Kidney capillary endothelial cell (primary cell): ENCODE data around the gene KRTAP4-6.
"Not testable (repeated sequence)": the region's sequence is repeated elsewhere in the genome, so short reads cannot be mapped to it uniquely, and the experiment has no call there.

Experiments
- DNase-seq: peaks from one replicate; pipeline ENCODE4 v3.0.0-alpha.2; 2018; ENCODE audit warnings: low spot score

Gene KRTAP4-6

DNA sequence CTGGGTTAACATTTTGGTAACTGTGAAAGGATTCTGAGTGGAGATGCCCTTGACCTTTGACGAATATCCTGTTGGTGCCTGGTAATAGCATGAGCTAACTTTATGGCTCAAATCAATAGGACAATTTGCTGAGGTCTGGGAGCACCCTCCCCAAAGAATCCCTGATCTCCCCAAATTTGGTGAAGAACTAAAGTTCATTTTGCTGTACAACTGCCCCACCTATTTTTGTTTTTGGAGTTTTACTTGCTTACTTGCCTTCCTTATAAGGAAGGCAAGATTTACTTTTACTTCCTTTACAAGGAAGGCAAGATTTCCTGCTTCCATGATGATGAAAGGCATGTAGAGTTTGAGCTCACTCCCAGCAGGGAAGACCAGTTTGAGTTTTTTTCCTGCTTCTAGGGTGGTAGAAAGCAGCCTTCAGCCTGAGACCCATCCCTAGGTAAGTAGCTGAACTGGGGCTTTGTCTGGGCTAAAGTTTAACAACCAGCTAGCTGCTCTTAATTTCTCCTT is 32.3 kb downstream of the KRTAP4-6 start:
- DNase-seq: no peak

DNA sequence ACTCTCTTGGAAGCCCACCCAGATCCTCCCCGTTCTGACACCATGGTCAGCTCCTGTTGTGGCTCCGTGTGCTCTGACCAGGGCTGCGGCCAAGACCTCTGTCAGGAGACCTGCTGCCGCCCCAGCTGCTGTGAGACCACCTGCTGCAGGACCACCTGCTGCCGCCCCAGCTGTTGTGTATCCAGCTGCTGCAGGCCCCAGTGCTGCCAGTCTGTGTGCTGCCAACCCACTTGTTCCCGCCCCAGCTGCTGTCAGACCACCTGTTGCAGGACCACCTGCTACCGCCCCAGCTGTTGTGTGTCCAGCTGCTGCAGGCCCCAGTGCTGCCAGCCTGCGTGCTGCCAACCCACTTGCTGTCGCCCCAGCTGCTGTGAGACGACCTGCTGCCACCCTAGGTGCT is 35.0 kb downstream of the KRTAP4-6 start, which contains the start of gene KRTAP4-9:
KRTAP4-9 (plus strand) TSS at position 43 of the 400 bp plus-strand sequence; CDS start at position 43, 0 bp downstream.
- DNase-seq: not testable (repeated sequence)

DNA sequence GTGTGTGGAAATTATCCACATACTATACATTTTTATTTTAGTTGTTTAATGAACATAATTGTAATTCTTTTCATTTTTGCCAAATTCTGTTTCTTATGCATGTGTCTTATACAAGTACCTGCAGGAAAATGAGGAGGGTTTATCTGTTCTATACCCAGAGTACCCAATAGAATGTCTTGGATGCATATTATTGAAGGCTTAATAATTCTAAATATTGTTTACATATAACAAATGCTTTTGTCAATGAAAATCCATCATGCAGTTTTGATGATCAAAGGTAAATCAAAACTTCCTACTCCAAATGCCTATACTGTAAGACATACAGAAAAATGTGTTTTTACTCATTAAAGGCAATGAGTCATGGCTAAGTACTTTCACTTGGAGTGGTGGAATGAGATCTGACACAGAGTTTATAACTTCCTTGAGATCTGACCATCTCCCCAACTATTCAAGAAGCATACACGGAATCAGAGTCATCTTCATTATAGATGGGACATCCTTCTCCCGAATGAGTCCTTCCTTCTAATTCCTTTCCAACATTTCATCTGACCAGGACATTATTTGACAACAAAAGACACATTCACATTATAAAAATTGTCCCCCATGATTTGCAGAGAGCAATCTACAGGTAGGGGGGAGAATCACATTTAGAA is 35.8 kb downstream of the KRTAP4-6 start:
- DNase-seq: not testable (repeated sequence)

DNA sequence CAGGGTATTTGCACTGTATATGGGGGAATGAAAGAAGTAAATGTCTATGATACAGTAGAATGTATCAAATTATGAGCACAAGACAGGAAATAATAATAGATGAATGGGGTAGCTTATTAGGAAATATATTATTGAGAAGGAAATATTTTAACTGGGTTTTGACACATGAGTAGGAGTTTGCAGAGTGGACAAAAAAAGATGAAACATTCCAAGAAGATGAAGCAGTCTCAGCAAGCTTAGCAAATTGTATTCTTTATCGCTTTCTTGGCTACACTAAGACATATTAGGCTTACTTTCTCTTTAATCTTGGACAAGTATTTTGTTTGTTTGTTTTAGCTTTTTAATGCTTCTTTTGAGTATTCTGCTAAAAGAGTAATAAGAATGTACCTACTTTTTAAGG is 36.4 kb downstream of the KRTAP4-6 start:
- DNase-seq: no peak

DNA sequence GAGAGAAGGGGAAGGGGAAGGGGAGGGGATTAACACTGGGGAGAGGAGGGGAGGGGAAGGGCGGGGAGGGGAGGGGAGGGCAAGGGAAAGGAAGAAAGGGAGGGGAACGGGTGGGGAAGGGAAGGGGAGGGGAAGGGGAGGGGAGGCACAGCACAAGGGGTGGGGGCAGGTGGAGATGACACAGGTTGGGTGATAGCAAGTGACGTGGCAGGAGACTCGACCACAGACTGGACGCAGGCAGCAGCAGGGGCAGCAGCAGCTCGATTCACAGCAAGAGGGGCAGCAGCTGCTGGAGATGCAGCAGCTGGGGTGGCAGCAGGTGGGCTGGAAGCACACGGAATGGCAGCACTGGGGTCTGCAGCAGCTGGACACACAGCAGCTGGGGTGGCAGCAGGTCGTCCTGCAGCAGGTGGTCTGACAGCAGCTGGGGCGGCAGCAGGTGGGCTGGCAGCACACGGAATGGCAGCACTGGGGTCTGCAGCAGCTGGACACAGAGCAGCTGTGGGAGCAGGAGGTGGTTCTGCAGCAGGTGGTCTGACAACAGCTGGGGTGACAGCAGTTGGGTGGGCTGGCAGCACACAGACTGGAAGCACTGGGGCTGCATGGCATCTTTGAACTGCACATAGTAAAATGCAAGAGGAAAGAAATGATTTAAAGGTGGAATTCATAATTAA is 38.6 kb downstream of the KRTAP4-6 start, which contains the start of gene KRTAP4-16:
KRTAP4-16 (minus strand) TSS at position 624 of the 674 bp plus-strand sequence; CDS start at position 624, 0 bp downstream.
- DNase-seq: no peak

DNA sequence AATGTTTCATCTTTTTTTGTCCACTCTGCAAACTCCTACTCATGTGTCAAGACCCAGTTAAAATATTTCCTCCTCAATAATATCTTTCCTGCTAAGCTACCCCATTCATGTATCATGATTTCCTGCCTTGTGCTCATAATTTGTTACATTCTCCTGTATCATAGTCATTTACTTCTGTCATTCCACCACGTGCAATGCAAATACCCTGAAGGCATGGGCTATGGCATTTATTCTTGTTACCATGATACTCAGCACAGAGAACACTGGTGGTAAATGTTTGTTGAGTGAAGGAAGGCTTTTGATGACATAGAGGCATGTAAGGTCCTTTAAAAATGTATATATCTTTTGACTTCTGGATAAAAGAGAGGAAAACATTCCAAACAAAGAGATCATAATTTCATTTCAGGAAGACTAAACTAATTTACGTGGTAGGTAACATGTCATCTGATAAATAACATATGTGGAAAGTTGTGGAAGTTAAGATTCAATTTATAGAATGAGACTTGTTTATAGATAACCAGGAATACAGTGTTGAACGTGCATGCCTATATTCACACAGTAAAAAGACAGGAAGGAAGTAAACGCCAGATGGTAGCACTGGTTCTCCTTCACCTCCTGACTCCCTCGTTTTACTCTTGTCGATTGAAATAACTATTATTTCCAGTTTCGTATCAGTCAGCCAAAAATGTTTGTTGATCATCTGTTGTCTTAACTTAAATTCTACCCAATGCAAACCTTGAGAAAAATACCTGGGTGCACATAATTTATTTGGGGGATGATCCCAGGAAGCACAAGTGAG is 40.5 kb downstream of the KRTAP4-6 start:
- DNase-seq: not testable (repeated sequence)

DNA sequence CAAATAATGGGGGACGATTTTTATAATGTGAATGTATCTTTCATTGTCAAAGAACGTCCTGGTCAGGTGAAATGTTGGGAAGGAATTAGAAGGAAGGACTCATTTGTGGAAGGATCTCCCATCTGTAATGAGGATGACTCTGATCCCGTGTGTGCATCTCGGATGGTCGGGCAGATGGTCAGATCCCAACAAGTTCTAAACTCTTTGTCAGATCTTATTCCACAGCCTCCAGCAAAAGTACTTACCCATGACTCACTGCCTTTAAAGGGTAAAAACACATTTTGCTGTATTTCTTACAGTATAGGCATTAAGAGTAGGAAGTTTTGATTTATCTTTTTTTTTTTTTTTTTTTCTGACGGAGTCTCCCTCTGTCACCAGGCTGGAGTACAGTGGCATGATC is 41.9 kb downstream of the KRTAP4-6 start:
- DNase-seq: no peak

DNA sequence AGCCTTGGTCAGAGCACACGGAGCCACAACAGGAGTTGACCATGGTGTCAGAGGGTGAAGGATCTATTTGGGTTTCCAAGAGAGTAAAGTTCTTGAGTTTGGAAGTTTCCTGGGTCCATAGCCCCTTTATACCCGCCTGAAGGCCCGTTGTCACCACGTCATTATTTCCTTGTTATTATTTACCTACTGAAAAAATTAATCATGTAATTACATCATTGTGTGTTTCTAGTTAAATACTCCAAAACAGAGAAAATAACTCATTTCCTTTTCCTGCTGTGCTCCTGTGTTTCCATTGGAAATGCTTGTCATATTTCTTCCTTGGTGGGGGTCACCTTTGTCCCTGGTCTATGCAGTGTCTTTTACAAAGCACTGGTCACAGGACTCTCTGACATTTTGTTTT is 42.3 kb downstream of the KRTAP4-6 start, which contains the start of gene KRTAP4-8:
KRTAP4-8 (minus strand) TSS at position 101 of the 400 bp plus-strand sequence; CDS start at position 43, 58 bp downstream.
- DNase-seq: no peak

DNA sequence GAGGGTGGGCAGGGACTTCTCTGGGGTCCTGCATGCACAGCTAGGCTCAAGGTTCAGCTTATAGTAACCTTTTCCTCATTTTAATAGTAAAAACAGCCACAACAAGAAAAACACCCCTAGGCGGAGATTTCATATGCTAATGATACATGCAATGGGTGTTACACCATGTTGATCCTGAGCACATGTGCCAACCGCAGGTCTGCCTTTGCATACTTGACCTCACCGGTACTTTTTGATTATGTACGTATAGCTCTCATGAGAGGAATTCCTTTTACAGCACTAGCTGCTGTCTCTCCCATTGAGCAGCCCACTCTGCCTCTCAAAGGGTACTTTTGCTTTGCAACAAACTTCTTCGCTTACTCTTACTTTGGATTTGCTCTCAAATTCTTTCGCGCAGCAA is 44.3 kb downstream of the KRTAP4-6 start:
- no peak for DNase-seq
